ENCODE results near the gene FIBIN. TPM values are rescaled to one million over a fixed set of nuclear protein-coding genes. Genes with fewer than 3 reads are reported as not detected.

FIBIN gene
- total RNA-seq, 1 experiment from 2014 or later: not detected

DNA sequence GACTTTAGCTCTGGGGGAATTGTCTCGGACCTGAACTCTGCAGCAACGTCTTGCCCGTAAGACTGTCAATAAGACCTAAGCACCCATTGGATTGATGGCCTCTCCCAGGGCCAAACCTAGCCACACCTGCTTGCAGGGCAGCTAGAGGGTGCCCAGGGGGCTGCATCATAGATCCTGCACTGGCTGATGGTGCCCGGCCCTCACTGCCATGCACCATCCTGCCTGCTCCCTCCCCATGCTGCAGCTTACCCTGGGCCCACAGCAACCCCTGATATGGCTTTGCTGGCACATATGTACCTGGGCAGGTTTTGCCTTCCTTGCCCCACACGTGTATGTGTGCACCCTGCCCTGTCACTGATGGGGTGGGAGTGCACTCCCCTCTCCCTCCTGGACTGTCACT lies 37.8 kb downstream of the FIBIN start:
- no peak overlapping the region for H3K27ac ChIP-seq (ENCODE audit: low read depth, low read length)
- ATAC-seq (no peak), DNase-seq (ENCODE audit: low read depth, low spot score) (no peak)
- no peaks in the 10 kb centered on the region; the same call in 1 of the 2 replicates for H3K27me3 ChIP-seq (ENCODE audit: insufficient read depth, low read length)
- H3K9me3 ChIP-seq (ENCODE audit: control insufficient read depth in 1 of 2, insufficient read depth in 1 of 2, low read depth in 1 of 2, low read length in 2 of 2): no peaks in the 10 kb centered on the region
- H3K79me2 ChIP-seq (ENCODE audit: insufficient read depth, low read length): no peaks in the 10 kb centered on the region
- intact Hi-C loops (cut with micrococcal nuclease): no loop called here
- ChIA-PET CTCF (no interaction called here), RAD21 (ENCODE audit: low non-redundant PET in 1 of 2, low total read pairs in 2 of 2, uncharacterized antibody in 2 of 2, unreplicated experiment in 2 of 2) (no interaction called here), POLR2A (no interaction called here)
- H3K4me2 ChIP-seq (ENCODE audit: low read length): no peak overlapping the region
- H3K36me3 ChIP-seq (ENCODE audit: control insufficient read depth in 1 of 2, insufficient read depth in 2 of 2, low read length in 2 of 2): no peaks in the 10 kb centered on the region
- H3K9me2 ChIP-seq (ENCODE audit: insufficient read depth): no peaks in the 10 kb centered on the region
- H3K4me3 ChIP-seq (replicated peaks in 1 of 2; ENCODE audit: low read depth in 1 of 2, low read length in 2 of 2): no peak overlapping the region
- H3K9ac ChIP-seq (ENCODE audit: low read length): no peak overlapping the region
- no TSS peak for BruUV-seq (replicated peaks)
- no peak overlapping the region for H2AFZ ChIP-seq (ENCODE audit: low read depth, low read length, poor library complexity, severe bottlenecking)
- H4K20me1 ChIP-seq (ENCODE audit: insufficient read depth): no peaks in the 10 kb centered on the region
- TF ChIP-seq EGR1 (IDR thresholded peaks at IDR 0.05; ENCODE audit: low read depth) (no peak), POLR2AphosphoS5 (IDR thresholded peaks at IDR 0.05; ENCODE audit: low read depth, low read length) (no peak)
- H3K4me1 ChIP-seq (ENCODE audit: control insufficient read depth in 1 of 2, insufficient read depth in 2 of 2, low read length in 2 of 2): no peaks in the 10 kb centered on the region

DNA sequence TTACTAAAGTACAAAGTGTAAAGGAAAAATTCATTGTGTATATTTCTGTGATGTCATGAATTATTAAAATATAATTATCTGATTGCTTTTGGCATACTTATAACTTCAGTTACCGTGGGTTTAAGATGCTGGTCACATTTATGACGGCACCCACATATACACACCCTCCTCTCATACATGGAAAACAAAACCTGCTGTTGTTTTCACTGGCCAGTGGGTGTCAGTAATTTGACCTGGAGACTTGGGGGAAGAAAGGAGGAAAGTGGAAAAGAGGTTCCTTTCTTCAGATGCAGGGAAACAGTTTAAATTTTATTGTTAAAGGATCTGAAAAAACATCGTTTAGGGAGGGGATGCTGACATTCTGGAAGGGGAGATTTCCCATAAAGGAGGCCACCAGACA lies 46.0 kb downstream of the FIBIN start:
- Histone ChIP-seq H3K9me3 (ENCODE audit: control insufficient read depth in 1 of 2, insufficient read depth in 1 of 2, low read depth in 1 of 2, low read length in 2 of 2) (no peaks in the 10 kb centered on the region), H3K79me2 (ENCODE audit: insufficient read depth, low read length) (no peaks in the 10 kb centered on the region), H3K4me2 (ENCODE audit: low read length) (no peak overlapping the region), H3K27me3 (ENCODE audit: insufficient read depth, low read length) (no peaks in the 10 kb centered on the region; the same call in 1 of the 2 replicates), H3K4me3 (replicated peaks in 1 of 2; ENCODE audit: low read depth in 1 of 2, low read length in 2 of 2) (no peak overlapping the region), H3K4me1 (ENCODE audit: control insufficient read depth in 1 of 2, insufficient read depth in 2 of 2, low read length in 2 of 2) (no peaks in the 10 kb centered on the region), H3K36me3 (ENCODE audit: control insufficient read depth in 1 of 2, insufficient read depth in 2 of 2, low read length in 2 of 2) (no peaks in the 10 kb centered on the region), H3K27ac (ENCODE audit: low read depth, low read length) (no peak overlapping the region), H3K9me2 (ENCODE audit: insufficient read depth) (no peaks in the 10 kb centered on the region), H3K9ac (ENCODE audit: low read length) (no peak overlapping the region), H2AFZ (ENCODE audit: low read depth, low read length, poor library complexity, severe bottlenecking) (no peak overlapping the region), H4K20me1 (ENCODE audit: insufficient read depth) (no peaks in the 10 kb centered on the region)
- POLR2A ChIA-PET: no interaction called here
- no TSS peak for BruUV-seq (replicated peaks)
- intact Hi-C loops (cut with micrococcal nuclease): no loop called here
- RAD21 ChIA-PET (ENCODE audit: low non-redundant PET in 1 of 2, low total read pairs in 2 of 2, uncharacterized antibody in 2 of 2, unreplicated experiment in 2 of 2): no interaction called here
- no peak for DNase-seq (ENCODE audit: low read depth, low spot score)
- ATAC-seq: no peak
- CTCF ChIA-PET: no interaction called here
- TF ChIP-seq JUND (IDR thresholded peaks at IDR 0.05) (no peak), ZFX (IDR thresholded peaks at IDR 0.05) (no peak), TCF7L2 (IDR thresholded peaks at IDR 0.05; ENCODE audit: borderline replicate concordance, extremely low read depth, insufficient read depth, insufficient read length) (no peak), SP1 (IDR thresholded peaks at IDR 0.05; ENCODE audit: low read depth) (no peak), EZH2 (IDR thresholded peaks at IDR 0.05) (no peak), EGR1 (IDR thresholded peaks at IDR 0.05; ENCODE audit: low read depth) (no peak), EZH2phosphoT487 (IDR thresholded peaks at IDR 0.05; ENCODE audit: borderline replicate concordance) (no peak), FOSL1 (IDR thresholded peaks at IDR 0.05; ENCODE audit: low read depth) (no peak), CEBPB (IDR thresholded peaks at IDR 0.05; ENCODE audit: low read depth) (no peak), POLR2A (IDR thresholded peaks at IDR 0.05; ENCODE audit: borderline replicate concordance, extremely low read depth, insufficient read depth, insufficient read length) (no peak), ZNF274 (IDR thresholded peaks at IDR 0.05; ENCODE audit: low read depth, low read length) (no peak), ELF1 (IDR thresholded peaks at IDR 0.05; ENCODE audit: borderline replicate concordance, low read depth) (no peak), REST (IDR thresholded peaks at IDR 0.05; ENCODE audit: low read depth) (no peak), YY1 (IDR thresholded peaks at IDR 0.05; ENCODE audit: extremely low read depth, insufficient replicate concordance, low read depth, low read length) (no peak), SIN3A (IDR thresholded peaks at IDR 0.05; ENCODE audit: low read depth) (no peak)
- TF ChIP-seq, protein P1, sequence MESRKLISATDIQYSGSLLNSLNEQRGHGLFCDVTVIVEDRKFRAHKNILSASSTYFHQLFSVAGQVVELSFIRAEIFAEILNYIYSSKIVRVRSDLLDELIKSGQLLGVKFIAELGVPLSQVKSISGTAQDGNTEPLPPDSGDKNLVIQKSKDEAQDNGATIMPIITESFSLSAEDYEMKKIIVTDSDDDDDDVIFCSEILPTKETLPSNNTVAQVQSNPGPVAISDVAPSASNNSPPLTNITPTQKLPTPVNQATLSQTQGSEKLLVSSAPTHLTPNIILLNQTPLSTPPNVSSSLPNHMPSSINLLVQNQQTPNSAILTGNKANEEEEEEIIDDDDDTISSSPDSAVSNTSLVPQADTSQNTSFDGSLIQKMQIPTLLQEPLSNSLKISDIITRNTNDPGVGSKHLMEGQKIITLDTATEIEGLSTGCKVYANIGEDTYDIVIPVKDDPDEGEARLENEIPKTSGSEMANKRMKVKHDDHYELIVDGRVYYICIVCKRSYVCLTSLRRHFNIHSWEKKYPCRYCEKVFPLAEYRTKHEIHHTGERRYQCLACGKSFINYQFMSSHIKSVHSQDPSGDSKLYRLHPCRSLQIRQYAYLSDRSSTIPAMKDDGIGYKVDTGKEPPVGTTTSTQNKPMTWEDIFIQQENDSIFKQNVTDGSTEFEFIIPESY (IDR thresholded peaks at IDR 0.05; ENCODE audit: extremely low read depth, insufficient replicate concordance, low read length): no peak
- TF ChIP-seq, protein P2, sequence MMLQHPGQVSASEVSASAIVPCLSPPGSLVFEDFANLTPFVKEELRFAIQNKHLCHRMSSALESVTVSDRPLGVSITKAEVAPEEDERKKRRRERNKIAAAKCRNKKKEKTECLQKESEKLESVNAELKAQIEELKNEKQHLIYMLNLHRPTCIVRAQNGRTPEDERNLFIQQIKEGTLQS (IDR thresholded peaks at IDR 0.05): no peak
